GM12878 (cell line): ENCODE data around the gene PPP2R5A. TPM values are rescaled to one million over a fixed set of nuclear protein-coding genes. Genes with fewer than 3 reads are reported as not detected.

Experiments
- ATAC-seq: fragments of 200-7000 bp; cut with Tn5 transposase; 3 replicates; pipeline ENCODE4 v1.9.1; 2020; ENCODE audit warnings: mild to moderate bottlenecking, moderate library complexity
- BruUV-seq: library from RNA; stranded (reverse); fragments of 400-500 nt; replicated peaks from 2 replicates; lab custom pipeline; 2021; lab: Mats Ljungman, UMichigan
- CTCF ChIA-PET: fragments of 300-600 bp; sonication (Branson Sonifier 250); formaldehyde crosslinking; extraction: SDS; loops from one replicate; lab custom pipeline; 2021; ENCODE audit warnings: inconsistent platforms; lab: Yijun Ruan, JAX
- POLR2A ChIA-PET: fragments of 350-600 bp; formaldehyde crosslinking; extraction: SDS; loops from one replicate; lab custom pipeline; 2021; ENCODE audit warnings: inconsistent platforms; lab: Charles Lee
- RAD21 ChIA-PET: fragments of 300-600 bp; sonication (Branson Sonifier 250); formaldehyde crosslinking; loops from one replicate; lab custom pipeline; 2023; ENCODE audit warnings: antibody characterized with exemption; ENCODE audit not compliant: unreplicated experiment; lab: Charles Lee
- SMC1A ChIA-PET: fragments of 300-600 bp; sonication (Branson Sonifier 250); formaldehyde crosslinking; loops from one replicate; lab custom pipeline; 2023; ENCODE audit not compliant: unreplicated experiment, uncharacterized antibody; lab: Charles Lee
- DNase-seq: peaks from one replicate; pipeline ENCODE4 v3.0.0-alpha.2; 2011; ENCODE audit warnings: low read depth, low spot score
- FAIRE-seq: peaks from 3 replicates; lab custom pipeline; 2011; peaks lifted over from hg19 to GRCh38; lab: Jason Lieb, UNC
- H2AFZ ChIP-seq: 2 replicates; pipeline ENCODE4 v1.6.0; 2011; ENCODE audit warnings: low read depth, low read length, control low read depth; ENCODE audit not compliant: control insufficient read depth
- H3K27ac ChIP-seq: 2 replicates; pipeline ENCODE4 v1.5.1; 2011; ENCODE audit warnings: control low read depth; ENCODE audit not compliant: control insufficient read depth, insufficient read depth
- H3K27me3 ChIP-seq, 2 experiments: replicated peaks in 1 of 2; 2 replicates each; pipeline versions ENCODE4 v1.6.0 to v1.6.1; 2011; ENCODE audit warnings: low read length in 1 of 2; ENCODE audit not compliant: control insufficient read depth in 2 of 2, insufficient read depth in 2 of 2
- H3K36me3 ChIP-seq, 2 experiments: 2 replicates each; pipeline ENCODE4 v1.5.1; 2011; ENCODE audit warnings: low read length in 1 of 2; ENCODE audit not compliant: control insufficient read depth in 2 of 2, insufficient read depth in 2 of 2
- H3K4me1 ChIP-seq: 2 replicates; pipeline ENCODE4 v1.6.1; 2011; ENCODE audit warnings: mild to moderate bottlenecking, low read length, moderate library complexity, mixed read lengths; ENCODE audit not compliant: control insufficient read depth, insufficient read depth
- H3K4me2 ChIP-seq: 2 replicates; pipeline ENCODE4 v1.6.0; 2011; ENCODE audit warnings: control low read depth; ENCODE audit not compliant: control insufficient read depth, insufficient read depth
- H3K4me3 ChIP-seq: fragments of 200-600 bp; sonication (generic); 2 replicates; pipeline ENCODE4 v1.5.1; 2016
- H3K79me2 ChIP-seq: 2 replicates; pipeline ENCODE4 v1.6.0; 2011; ENCODE audit warnings: low read length; ENCODE audit not compliant: control insufficient read depth, insufficient read depth
- H3K9ac ChIP-seq: 2 replicates; pipeline ENCODE4 v1.8.0; 2011; ENCODE audit warnings: low read length, control low read depth, mixed read lengths; ENCODE audit not compliant: control insufficient read depth, insufficient read depth
- H3K9me3 ChIP-seq: replicated peaks from 3 replicates; pipeline ENCODE4 v1.5.1; 2011; ENCODE audit warnings: mild to moderate bottlenecking, low read length; ENCODE audit not compliant: control insufficient read depth, insufficient read depth
- H4K20me1 ChIP-seq: 2 replicates; pipeline ENCODE4 v1.6.0; 2011; ENCODE audit not compliant: control insufficient read depth, insufficient read depth
- BHLHE40 ChIP-seq, 2 experiments: fragments of 450-650 bp in 1 of 2; IDR thresholded peaks; 2 replicates each; pipeline ENCODE4 v1.6.1; 2011 to 2017; ENCODE audit warnings: low read depth in 2 of 2, borderline replicate concordance in 1 of 2, improper control_type of control experiment in 1 of 2, low read length in 1 of 2, mild to moderate bottlenecking in 1 of 2
- CREM ChIP-seq: IDR thresholded peaks from 2 replicates; pipeline ENCODE4 v1.6.1; 2014; ENCODE audit warnings: antibody characterized with exemption, low read depth
- EED ChIP-seq: sonication (generic); IDR thresholded peaks from 2 replicates; pipeline ENCODE4 v1.6.1; 2016; ENCODE audit warnings: antibody characterized with exemption, low read depth
- KAT2A ChIP-seq: conservative IDR thresholded peaks from 2 replicates; pipeline ENCODE4 v1.6.1; 2011; ENCODE audit warnings: low read depth, low read length; ENCODE audit not compliant: control insufficient read depth
- MEF2A ChIP-seq: IDR thresholded peaks from 2 replicates; pipeline ENCODE4 v1.6.1; 2011; ENCODE audit warnings: low read depth, mild to moderate bottlenecking, low read length, moderate library complexity; ENCODE audit not compliant: insufficient read depth
- NRF1 ChIP-seq: conservative IDR thresholded peaks from 2 replicates; pipeline ENCODE4 v1.6.1; 2011; ENCODE audit warnings: mild to moderate bottlenecking, low read depth, low read length, improper control_type of control experiment
- RUNX3 ChIP-seq: IDR thresholded peaks from 2 replicates; pipeline ENCODE4 v1.6.1; 2012; ENCODE audit warnings: low read length, inconsistent platforms
- SPI1 ChIP-seq: IDR thresholded peaks from 2 replicates; pipeline ENCODE4 v1.6.1; 2011; ENCODE audit warnings: low read depth, mild to moderate bottlenecking, low read length, moderate library complexity, borderline replicate concordance; ENCODE audit not compliant: insufficient read depth
- SUPT20H ChIP-seq: IDR thresholded peaks from 2 replicates; pipeline ENCODE4 v1.6.1; 2011; ENCODE audit warnings: low read depth, mild to moderate bottlenecking, low read length, moderate library complexity, borderline replicate concordance; ENCODE audit not compliant: control insufficient read depth
- USF2 ChIP-seq: IDR thresholded peaks from 2 replicates; pipeline ENCODE4 v1.6.1; 2011; ENCODE audit warnings: low read depth, low read length, improper control_type of control experiment, borderline replicate concordance
- YBX1 ChIP-seq: fragments of 450-650 bp; IDR thresholded peaks from 2 replicates; pipeline ENCODE4 v1.6.1; 2016; ENCODE audit warnings: antibody characterized with exemption
- WGBS: methylation state at CpG from one replicate; pipeline ENCODE4 v1.1.6; 2016; ENCODE audit warnings: low lambda C conversion rate; ENCODE audit not compliant: insufficient replicate concordance, insufficient coverage; ENCODE audit errors: missing lambda C conversion rate; 5-methylcytosine and 5-hydroxymethylcytosine counted together
- in situ Hi-C: fragments of 300-500 bp; cut with MboI; formaldehyde crosslinking; loops from 9 replicates; pipeline ENCODE4 v1.14.3; 2018; ENCODE audit warnings: mixed read lengths
- intact Hi-C: fragments of 100-400 bp; cut with micrococcal nuclease; formaldehyde crosslinking; loops from one replicate; pipeline ENCODE4 v1.14.2; 2022; ENCODE audit not compliant: unreplicated experiment
- polyA plus RNA-seq, 11 experiments: library from polyadenylated mRNA; depleted of rRNA in 4 of 11; unstranded in 6 of 11; stranded (reverse) in 5 of 11; fragments of >200 nt; fragmentation: Nextera tagmentation in 4 of 11; fragmentation: Illumina TruSeq in 1 of 11; extraction: Ambion mirVana in 4 of 11; extraction: Trizol in 1 of 11; gene quantifications; 1 replicate in 1 of 11; 2 replicates in 10 of 11; pipeline versions ENCODE4 v1.2.1 to v1.2.3, GENCODE V29; 2011 to 2016; ENCODE audit warnings: inconsistent platforms in 2 of 11, missing spikeins in 2 of 11, low read depth in 1 of 11
- total RNA-seq, 4 experiments: library from RNA; depleted of rRNA in 3 of 4; stranded (reverse); fragments of >200 nt in 3 of 4; fragmentation: Illumina TruSeq in 1 of 4; extraction: Trizol in 1 of 4; gene quantifications; 2 replicates each; pipeline versions ENCODE4 v1.2.1 to v1.2.3, GENCODE V29; 2013 to 2021
- TF ChIP-seq, protein P1 (sequence below): fragments of 450-650 bp; formaldehyde crosslinking; IDR thresholded peaks from 2 replicates; pipeline ENCODE4 v1.4.0; 2022; ENCODE audit warnings: mild to moderate bottlenecking, moderate library complexity

PPP2R5A gene
- total and polyA plus RNA-seq, 10 of the 15 experiments (the other 5 are each of a cell fraction or from before 2014, with no cell fraction given) = 15.4 to 40.6 (median 32.5) TPM

- RAD21 ChIA-PET = interaction anchor here (1.1 to 1.2 kb wide), 2 partner anchors 17 to 196 kb away, joined by 4 read pairs; no protein-coding TSS in a partner anchor
- H3K4me1 ChIP-seq = no peaks in the 10 kb centered on the region
- H3K9ac ChIP-seq = no peak overlapping the region
- DNase-seq (no peak), ATAC-seq (peak; percentile 89), FAIRE-seq (peak; percentile 31)
- SMC1A ChIA-PET = interaction anchor here (0.8 to 1.2 kb wide), 4 partner anchors 20 to 197 kb away, joined by 3 to 5 read pairs (median 3); no protein-coding TSS in a partner anchor
- in situ Hi-C loops (no loop called here), intact Hi-C loops (no loop called here)
- CTCF ChIA-PET = interaction anchor here (0.9 to 1.2 kb wide), 2 partner anchors 11 to 196 kb away, joined by 4 to 8 read pairs; no protein-coding TSS in a partner anchor
- H3K36me3 ChIP-seq = no peaks in the 10 kb centered on the region
- H3K27me3 ChIP-seq = no peaks in the 10 kb centered on the region
- H3K79me2 ChIP-seq = no peaks in the 10 kb centered on the region
- H4K20me1 ChIP-seq = no peaks in the 10 kb centered on the region
- TF ChIP-seq CREM = no peak
- TF ChIP-seq SUPT20H = no peak
- no peak for TF ChIP-seq NRF1
- TF ChIP-seq RUNX3 = peak; percentile 79
- peak; percentile 12 to 53; a peak in 2 of 4 replicates for TF ChIP-seq BHLHE40 (IDR thresholded peaks at IDR 0.05; ENCODE audit: borderline replicate concordance in 1 of 2, low read depth in 2 of 2, low read length in 1 of 2)
- peak; percentile 29; the same call in 1 of the 2 replicates for TF ChIP-seq SPI1
- BruUV-seq = no TSS peak
- H3K4me2 ChIP-seq = no peak overlapping the region
- H3K27ac ChIP-seq = no peak overlapping the region
- H3K9me3 ChIP-seq = no peaks in the 10 kb centered on the region
- POLR2A ChIA-PET = interaction anchor here (0.6 kb wide), 1 partner anchor 56 kb away, joined by 3 read pairs; no protein-coding TSS in a partner anchor
- no peak overlapping the region for H2AFZ ChIP-seq
- 3% methylated on average over 2 of the region's 2 CpGs for whole genome bisulfite sequencing
- H3K4me3 ChIP-seq = no peak overlapping the region
Measured at GRCh38 chr1:212267460-212267859, 17.8 kb upstream of the PPP2R5A start.

- DNase-seq (no peak), ATAC-seq (no peak), FAIRE-seq (no peak)
- H3K27me3 ChIP-seq = no peaks in the 10 kb centered on the region; a peak in 1 of 4 replicates
- no peak overlapping the region for H3K4me2 ChIP-seq
- no peak overlapping the region for H3K9ac ChIP-seq
- intact Hi-C loops (no loop called here), in situ Hi-C loops (no loop called here)
- H3K9me3 ChIP-seq = no peaks in the 10 kb centered on the region
- H3K4me1 ChIP-seq = no peaks in the 10 kb centered on the region
- H2AFZ ChIP-seq = no peak overlapping the region
- no peak overlapping the region for H3K27ac ChIP-seq
- no TSS peak for BruUV-seq
- ChIA-PET CTCF (interaction anchor here (1.3 to 3.3 kb wide), 3 partner anchors 22 to 199 kb away, joined by 4 to 16 read pairs (median 12); no protein-coding TSS in a partner anchor), POLR2A (no interaction called here)
- H3K36me3 ChIP-seq = no peaks in the 10 kb centered on the region
- H3K4me3 ChIP-seq = no peak overlapping the region
- TF ChIP-seq USF2 = no peak
- TF ChIP-seq, protein P1, sequence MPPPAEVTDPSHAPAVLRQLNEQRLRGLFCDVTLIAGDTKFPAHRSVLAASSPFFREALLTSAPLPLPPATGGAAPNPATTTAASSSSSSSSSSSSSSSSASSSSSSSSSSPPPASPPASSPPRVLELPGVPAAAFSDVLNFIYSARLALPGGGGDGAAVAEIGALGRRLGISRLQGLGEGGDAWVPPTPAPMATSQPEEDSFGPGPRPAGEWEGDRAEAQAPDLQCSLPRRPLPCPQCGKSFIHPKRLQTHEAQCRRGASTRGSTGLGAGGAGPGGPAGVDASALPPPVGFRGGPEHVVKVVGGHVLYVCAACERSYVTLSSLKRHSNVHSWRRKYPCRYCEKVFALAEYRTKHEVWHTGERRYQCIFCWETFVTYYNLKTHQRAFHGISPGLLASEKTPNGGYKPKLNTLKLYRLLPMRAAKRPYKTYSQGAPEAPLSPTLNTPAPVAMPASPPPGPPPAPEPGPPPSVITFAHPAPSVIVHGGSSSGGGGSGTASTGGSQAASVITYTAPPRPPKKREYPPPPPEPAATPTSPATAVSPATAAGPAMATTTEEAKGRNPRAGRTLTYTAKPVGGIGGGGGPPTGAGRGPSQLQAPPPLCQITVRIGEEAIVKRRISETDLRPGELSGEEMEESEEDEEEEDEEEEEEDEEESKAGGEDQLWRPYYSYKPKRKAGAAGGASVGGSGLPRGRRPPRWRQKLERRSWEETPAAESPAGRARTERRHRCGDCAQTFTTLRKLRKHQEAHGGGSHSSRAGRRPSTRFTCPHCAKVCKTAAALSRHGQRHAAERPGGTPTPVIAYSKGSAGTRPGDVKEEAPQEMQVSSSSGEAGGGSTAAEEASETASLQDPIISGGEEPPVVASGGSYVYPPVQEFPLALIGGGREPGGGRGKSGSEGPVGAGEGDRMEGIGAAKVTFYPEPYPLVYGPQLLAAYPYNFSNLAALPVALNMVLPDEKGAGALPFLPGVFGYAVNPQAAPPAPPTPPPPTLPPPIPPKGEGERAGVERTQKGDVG (CRISPR knock-in tag) = no peak
- no peak for TF ChIP-seq KAT2A
- no peak for TF ChIP-seq YBX1
- no peak for TF ChIP-seq MEF2A
- no peak for TF ChIP-seq EED
- TF ChIP-seq, all 136 proteins: peak for 0
- ChIA-PET RAD21 (interaction anchor here (1.0 to 1.5 kb wide), 3 partner anchors 10 to 234 kb away, joined by 3 to 4 read pairs (median 4); partner anchors contain the start of genes DTL and INTS7), SMC1A (interaction anchor here (0.6 to 2.0 kb wide), 5 partner anchors 12 to 187 kb away, joined by 3 to 7 read pairs (median 4); no protein-coding TSS in a partner anchor)
- no peaks in the 10 kb centered on the region for H3K79me2 ChIP-seq
- no peaks in the 10 kb centered on the region for H4K20me1 ChIP-seq
Measured at GRCh38 chr1:212269306-212269705, 15.9 kb upstream of the PPP2R5A start.
